ENCODE results near the gene SOWAHC.

The SOWAHC gene

DNA sequence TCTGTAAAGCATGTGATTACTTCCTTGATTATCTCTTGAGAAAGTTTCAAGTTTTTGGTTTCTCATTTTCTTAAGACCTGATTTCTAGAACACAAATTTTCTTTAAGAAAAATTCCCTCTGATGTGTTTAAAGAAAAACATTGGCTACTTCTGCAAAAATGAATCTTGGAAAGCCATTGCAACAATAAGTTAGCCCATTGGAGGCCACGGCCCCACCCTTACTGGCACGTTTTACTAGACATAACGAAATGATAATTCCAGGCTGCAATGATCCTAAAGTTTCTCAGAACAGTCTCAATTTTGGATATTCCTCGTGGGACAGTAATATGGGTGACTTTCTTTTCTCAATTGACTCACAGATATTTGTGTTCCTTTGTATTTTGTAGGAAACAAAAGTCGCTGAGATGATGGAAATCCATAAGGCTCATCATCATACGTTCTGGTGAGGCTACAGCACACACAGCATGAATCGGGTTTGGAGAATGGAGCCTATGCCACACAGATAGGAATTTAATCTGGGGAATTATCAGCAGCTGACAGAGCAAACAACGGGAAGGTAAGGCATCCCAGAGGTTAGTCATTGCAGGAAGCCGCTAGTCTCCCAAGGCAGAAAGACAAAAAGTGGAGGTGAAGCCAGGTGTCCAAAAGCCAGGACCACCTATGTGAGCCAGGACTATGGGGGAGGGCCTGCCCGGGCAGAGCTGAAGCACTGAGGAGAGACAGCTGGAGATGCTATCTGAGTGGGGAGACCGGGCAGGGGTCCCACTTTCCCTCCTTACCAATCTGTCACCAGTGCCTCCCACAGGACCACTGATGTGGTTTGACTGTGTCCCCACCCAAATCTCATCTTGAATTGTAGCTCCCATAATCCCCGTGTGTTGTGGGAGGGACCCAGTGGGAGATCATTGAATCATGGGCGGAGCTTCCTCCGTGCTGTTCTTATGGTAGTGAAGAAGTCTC lies 35.9 kb downstream of the SOWAHC start:
- TF ChIP-seq, protein P1, sequence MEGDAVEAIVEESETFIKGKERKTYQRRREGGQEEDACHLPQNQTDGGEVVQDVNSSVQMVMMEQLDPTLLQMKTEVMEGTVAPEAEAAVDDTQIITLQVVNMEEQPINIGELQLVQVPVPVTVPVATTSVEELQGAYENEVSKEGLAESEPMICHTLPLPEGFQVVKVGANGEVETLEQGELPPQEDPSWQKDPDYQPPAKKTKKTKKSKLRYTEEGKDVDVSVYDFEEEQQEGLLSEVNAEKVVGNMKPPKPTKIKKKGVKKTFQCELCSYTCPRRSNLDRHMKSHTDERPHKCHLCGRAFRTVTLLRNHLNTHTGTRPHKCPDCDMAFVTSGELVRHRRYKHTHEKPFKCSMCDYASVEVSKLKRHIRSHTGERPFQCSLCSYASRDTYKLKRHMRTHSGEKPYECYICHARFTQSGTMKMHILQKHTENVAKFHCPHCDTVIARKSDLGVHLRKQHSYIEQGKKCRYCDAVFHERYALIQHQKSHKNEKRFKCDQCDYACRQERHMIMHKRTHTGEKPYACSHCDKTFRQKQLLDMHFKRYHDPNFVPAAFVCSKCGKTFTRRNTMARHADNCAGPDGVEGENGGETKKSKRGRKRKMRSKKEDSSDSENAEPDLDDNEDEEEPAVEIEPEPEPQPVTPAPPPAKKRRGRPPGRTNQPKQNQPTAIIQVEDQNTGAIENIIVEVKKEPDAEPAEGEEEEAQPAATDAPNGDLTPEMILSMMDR (IDR thresholded peaks at IDR 0.05; ENCODE audit: low read depth, low read length, missing control alignments): no peak
- H3K4me3 ChIP-seq (ENCODE audit: low read depth, low read length): no peak overlapping the region
- no peak for DNase-seq (ENCODE audit: low read depth)

GRCh38 chr2:109654326-109655050 lies 40.3 kb downstream of the SOWAHC start:
- no peak overlapping the region for H3K4me3 ChIP-seq (ENCODE audit: low read depth, low read length)
- TF ChIP-seq, protein P1 (IDR thresholded peaks at IDR 0.05; ENCODE audit: low read depth, low read length, missing control alignments): no peak
- no peak for DNase-seq (ENCODE audit: low read depth)

GRCh38 chr2:109655287-109655686 lies 41.1 kb downstream of the SOWAHC start:
- TF ChIP-seq, protein P1 (IDR thresholded peaks at IDR 0.05; ENCODE audit: low read depth, low read length, missing control alignments): no peak
- no peak for DNase-seq (ENCODE audit: low read depth)
- H3K4me3 ChIP-seq (ENCODE audit: low read depth, low read length): no peak overlapping the region

DNA sequence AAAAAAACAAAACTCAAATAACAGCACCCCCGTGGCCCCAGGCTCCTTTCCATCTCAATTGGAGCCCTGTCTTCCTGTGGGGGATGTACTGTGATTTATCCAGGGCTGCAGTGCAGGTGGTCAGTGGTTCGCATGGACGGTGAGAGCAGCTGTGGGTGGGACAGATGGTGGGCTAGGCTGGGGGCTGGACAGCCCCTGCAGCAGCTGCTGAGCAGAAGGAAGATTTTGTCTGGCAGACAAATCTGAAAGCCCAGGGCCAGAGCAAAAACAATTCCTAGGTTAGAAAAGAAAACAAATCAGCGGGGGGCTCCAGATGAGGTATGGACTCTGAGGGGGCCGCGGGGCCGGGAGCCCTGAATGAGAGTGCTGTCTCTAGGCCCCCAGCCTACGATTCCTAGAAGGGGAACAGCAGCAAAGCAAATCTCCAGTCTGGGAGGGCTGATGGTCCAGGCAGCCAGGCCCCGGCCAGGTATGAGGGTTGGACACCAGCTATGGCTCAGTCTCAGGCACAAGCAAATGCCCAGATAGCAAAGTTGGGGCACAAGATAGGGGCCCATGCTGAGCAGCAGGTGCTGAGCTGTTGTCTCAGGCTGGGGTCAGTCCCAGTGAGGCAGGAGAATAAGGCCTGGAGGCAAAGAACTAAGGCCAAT lies 45.4 kb downstream of the SOWAHC start:
- no peak overlapping the region for H3K4me3 ChIP-seq (ENCODE audit: low read depth, low read length)
- no peak for DNase-seq (ENCODE audit: low read depth)
- TF ChIP-seq, protein P1 (IDR thresholded peaks at IDR 0.05; ENCODE audit: low read depth, low read length, missing control alignments): no peak

DNA sequence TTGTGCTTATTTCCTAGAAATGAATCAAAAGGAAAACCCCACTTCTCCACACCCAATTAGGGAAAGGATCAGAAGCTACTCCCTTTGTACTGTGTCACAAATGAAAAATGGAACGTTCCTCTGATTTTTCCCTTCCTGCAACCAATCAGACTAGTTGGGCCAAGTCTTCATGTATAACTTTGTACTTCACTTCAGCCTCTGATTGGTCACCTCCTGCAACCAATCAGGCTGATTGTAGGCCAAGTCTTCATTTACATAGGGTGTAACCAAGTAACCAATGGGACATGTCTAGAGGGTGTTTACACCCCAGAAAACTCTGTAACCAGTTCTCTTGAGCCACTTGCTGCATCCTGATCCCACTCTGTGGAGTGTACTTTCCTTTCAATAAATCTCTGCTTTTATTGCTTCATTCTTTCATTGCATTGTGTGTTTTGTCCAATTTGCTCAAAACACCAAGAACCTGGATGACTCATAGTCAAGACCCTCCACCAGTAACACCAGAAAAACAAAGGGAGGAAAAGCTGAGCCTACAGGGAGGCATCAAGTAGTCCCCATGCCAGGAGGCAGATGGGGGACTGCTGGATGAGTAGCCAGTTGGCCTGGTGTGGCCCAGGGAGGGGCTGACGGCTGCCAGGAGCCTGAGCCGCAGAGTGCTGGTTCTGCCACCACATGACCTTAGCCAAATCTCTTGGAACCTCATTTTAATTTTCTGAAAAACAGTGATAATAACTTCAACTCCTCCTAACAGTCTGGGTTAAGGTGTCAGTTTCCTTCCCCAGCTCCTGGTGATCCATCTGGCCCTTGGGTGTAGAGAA lies 46.1 kb downstream of the SOWAHC start:
- no peak for DNase-seq (ENCODE audit: low read depth)
- TF ChIP-seq, protein P1 (IDR thresholded peaks at IDR 0.05; ENCODE audit: low read depth, low read length, missing control alignments): no peak

GRCh38 chr2:109662889-109663288 lies 48.7 kb downstream of the SOWAHC start:
- H3K4me3 ChIP-seq (ENCODE audit: low read depth, low read length): no peak overlapping the region
- TF ChIP-seq, protein P1 (IDR thresholded peaks at IDR 0.05; ENCODE audit: low read depth, low read length, missing control alignments): peak; percentile 40
- DNase-seq (ENCODE audit: low read depth): no peak

More for the DNA sequence above, 46.1 kb downstream of the SOWAHC start:
- H3K4me3 ChIP-seq (ENCODE audit: low read depth, low read length): no peak overlapping the region
